ENCODE measurements around the gene PPP1R18. TPM values are rescaled to one million over a fixed set of nuclear protein-coding genes. Genes with fewer than 3 reads are reported as not detected.

PPP1R18 gene
- total and polyA plus RNA-seq, 9 of the 15 experiments (the other 6 are each of a cell fraction or from before 2014, with no cell fraction given), result 12.0 to 99.2 (median 42.6) TPM

DNA sequence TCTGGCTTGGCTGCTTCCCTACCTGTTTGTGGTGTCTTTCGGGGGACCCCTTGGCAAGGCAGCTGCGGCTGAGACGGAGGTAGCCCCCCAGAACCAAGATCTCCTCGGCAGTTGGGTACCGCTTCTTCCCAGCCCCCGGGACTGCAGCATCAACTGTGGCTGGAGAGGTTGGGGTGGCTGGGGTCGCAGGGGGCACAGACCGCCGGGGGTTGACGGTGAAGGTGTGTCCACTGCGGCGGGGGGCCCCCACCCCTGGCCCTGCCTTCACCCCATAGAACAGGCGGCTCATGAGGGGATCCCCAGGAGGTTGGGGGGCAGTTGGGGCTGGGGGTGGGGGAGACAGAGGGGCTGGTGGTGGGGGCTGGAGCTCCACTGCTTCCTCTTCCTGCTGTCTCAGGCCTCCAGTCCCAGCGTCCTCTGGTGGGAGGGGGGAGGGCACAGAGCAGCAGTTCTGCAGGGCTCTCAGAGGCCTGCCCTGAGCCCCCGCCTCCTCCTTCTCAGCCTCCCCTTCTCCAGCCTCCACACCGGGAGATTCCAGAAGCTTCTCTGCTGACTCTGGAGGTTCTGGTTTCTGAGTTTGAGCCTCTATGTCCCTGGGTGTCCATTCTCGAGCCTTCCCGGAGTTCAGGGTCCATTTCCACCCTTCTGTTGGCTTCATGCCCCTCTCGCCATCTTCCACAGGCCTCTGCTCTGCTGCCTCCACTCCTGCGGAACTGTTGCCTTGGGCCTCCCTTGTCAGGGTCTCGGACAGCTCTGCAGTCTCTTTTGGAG lies 1.9 kb downstream of the PPP1R18 start (continued):
- TF ChIP-seq, protein P1, sequence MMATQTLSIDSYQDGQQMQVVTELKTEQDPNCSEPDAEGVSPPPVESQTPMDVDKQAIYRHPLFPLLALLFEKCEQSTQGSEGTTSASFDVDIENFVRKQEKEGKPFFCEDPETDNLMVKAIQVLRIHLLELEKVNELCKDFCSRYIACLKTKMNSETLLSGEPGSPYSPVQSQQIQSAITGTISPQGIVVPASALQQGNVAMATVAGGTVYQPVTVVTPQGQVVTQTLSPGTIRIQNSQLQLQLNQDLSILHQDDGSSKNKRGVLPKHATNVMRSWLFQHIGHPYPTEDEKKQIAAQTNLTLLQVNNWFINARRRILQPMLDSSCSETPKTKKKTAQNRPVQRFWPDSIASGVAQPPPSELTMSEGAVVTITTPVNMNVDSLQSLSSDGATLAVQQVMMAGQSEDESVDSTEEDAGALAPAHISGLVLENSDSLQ (IDR thresholded peaks at IDR 0.05), result no peak
- TF ChIP-seq CHD1 (IDR thresholded peaks at IDR 0.05; ENCODE audit: low read length) (peak; percentile 50), DPF2 (IDR thresholded peaks at IDR 0.05) (peak; percentile 18; the same call in 1 of the 2 replicates), ELF1 (tag; IDR thresholded peaks at IDR 0.05) (no peak; the same call in 1 of the 2 replicates), POU5F1 (IDR thresholded peaks at IDR 0.05; ENCODE audit: borderline replicate concordance, low read depth, low read length, partially characterized antibody) (no peak), PBX2 (CRISPR knock-in tag; IDR thresholded peaks at IDR 0.05; ENCODE audit: low read depth) (no peak), PBX2 (tag; conservative IDR thresholded peaks at IDR 0.05; ENCODE audit: low read depth) (no peak), ZNF184 (CRISPR knock-in tag; IDR thresholded peaks at IDR 0.05) (no peak), ZNF12 (CRISPR knock-in tag; IDR thresholded peaks at IDR 0.05) (no peak), SMC3 (conservative IDR thresholded peaks at IDR 0.05; ENCODE audit: insufficient read depth, low read depth, low read length) (no peak), CBX2 (IDR thresholded peaks at IDR 0.05; ENCODE audit: insufficient read depth, low read length, poor library complexity, severe bottlenecking) (no peak), THAP12 (CRISPR knock-in tag; IDR thresholded peaks at IDR 0.05) (no peak), ZNF212 (CRISPR knock-in tag; IDR thresholded peaks at IDR 0.05) (no peak), GATA2 (CRISPR knock-in tag; IDR thresholded peaks at IDR 0.05) (no peak), HNRNPH1 (optimal IDR thresholded peaks at IDR 0.05; ENCODE audit: low read depth, low read length) (no peak)
- TF ChIP-seq, protein P2, sequence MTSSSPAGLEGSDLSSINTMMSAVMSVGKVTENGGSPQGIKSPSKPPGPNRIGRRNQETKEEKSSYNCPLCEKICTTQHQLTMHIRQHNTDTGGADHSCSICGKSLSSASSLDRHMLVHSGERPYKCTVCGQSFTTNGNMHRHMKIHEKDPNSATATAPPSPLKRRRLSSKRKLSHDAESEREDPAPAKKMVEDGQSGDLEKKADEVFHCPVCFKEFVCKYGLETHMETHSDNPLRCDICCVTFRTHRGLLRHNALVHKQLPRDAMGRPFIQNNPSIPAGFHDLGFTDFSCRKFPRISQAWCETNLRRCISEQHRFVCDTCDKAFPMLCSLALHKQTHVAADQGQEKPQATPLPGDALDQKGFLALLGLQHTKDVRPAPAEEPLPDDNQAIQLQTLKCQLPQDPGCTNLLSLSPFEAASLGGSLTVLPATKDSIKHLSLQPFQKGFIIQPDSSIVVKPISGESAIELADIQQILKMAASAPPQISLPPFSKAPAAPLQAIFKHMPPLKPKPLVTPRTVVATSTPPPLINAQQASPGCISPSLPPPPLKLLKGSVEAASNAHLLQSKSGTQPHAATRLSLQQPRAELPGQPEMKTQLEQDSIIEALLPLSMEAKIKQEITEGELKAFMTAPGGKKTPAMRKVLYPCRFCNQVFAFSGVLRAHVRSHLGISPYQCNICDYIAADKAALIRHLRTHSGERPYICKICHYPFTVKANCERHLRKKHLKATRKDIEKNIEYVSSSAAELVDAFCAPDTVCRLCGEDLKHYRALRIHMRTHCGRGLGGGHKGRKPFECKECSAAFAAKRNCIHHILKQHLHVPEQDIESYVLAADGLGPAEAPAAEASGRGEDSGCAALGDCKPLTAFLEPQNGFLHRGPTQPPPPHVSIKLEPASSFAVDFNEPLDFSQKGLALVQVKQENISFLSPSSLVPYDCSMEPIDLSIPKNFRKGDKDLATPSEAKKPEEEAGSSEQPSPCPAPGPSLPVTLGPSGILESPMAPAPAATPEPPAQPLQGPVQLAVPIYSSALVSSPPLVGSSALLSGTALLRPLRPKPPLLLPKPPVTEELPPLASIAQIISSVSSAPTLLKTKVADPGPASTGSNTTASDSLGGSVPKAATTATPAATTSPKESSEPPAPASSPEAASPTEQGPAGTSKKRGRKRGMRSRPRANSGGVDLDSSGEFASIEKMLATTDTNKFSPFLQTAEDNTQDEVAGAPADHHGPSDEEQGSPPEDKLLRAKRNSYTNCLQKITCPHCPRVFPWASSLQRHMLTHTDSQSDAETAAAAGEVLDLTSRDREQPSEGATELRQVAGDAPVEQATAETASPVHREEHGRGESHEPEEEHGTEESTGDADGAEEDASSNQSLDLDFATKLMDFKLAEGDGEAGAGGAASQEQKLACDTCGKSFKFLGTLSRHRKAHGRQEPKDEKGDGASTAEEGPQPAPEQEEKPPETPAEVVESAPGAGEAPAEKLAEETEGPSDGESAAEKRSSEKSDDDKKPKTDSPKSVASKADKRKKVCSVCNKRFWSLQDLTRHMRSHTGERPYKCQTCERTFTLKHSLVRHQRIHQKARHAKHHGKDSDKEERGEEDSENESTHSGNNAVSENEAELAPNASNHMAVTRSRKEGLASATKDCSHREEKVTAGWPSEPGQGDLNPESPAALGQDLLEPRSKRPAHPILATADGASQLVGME (CRISPR knock-in tag; IDR thresholded peaks at IDR 0.05), result no peak
